NCI-H69 (cell line): ENCODE data around the gene REXO2.
A peak's percentile ranks its signal among the peaks of the same experiment; 100 is the strongest.

Experiments
- DNase-seq: peaks from one replicate; lab custom pipeline; 2025; lab: John Stamatoyannopoulos, UW

Gene REXO2

GRCh38 chr11:114440971-114441763 lies 1.9 kb downstream of the REXO2 start:
- DNase-seq, result peak; percentile 92

- DNase-seq, result peak; percentile 84
Measured at GRCh38 chr11:114441921-114442320, 2.7 kb downstream of the REXO2 start.

- DNase-seq, result no peak
Measured at GRCh38 chr11:114442536-114442935, 3.3 kb downstream of the REXO2 start.

- no peak for DNase-seq
Measured at GRCh38 chr11:114447444-114447843, 8.2 kb downstream of the REXO2 start.

- DNase-seq, result no peak
Measured at GRCh38 chr11:114447892-114448291, 8.6 kb downstream of the REXO2 start.

- peak; percentile 88 for DNase-seq
Measured at GRCh38 chr11:114448749-114449482, 9.6 kb downstream of the REXO2 start.

- DNase-seq, result no peak
Measured at GRCh38 chr11:114449845-114450244, 10.6 kb downstream of the REXO2 start.

GRCh38 chr11:114452399-114452798 lies 13.1 kb downstream of the REXO2 start:
- no peak for DNase-seq

GRCh38 chr11:114463999-114464398 lies 24.7 kb downstream of the REXO2 start:
- DNase-seq, result no peak

GRCh38 chr11:114466742-114467141 lies 27.5 kb downstream of the REXO2 start:
- DNase-seq, result no peak

- no peak for DNase-seq
Measured at GRCh38 chr11:114472661-114473060, 33.4 kb downstream of the REXO2 start.

GRCh38 chr11:114478001-114478410 lies 38.7 kb downstream of the REXO2 start:
- DNase-seq, result no peak

GRCh38 chr11:114478768-114479167 lies 39.5 kb downstream of the REXO2 start:
- peak; percentile 21 for DNase-seq

GRCh38 chr11:114479331-114479730 lies 40.1 kb downstream of the REXO2 start:
- DNase-seq, result no peak

- no peak for DNase-seq
Measured at GRCh38 chr11:114482114-114482513, 42.8 kb downstream of the REXO2 start.

GRCh38 chr11:114483929-114484328 lies 44.7 kb downstream of the REXO2 start:
- DNase-seq, result no peak

GRCh38 chr11:114496915-114497314 lies 57.6 kb downstream of the REXO2 start:
- DNase-seq, result peak; percentile 14

GRCh38 chr11:114499756-114500155 lies 60.5 kb downstream of the REXO2 start:
- no peak for DNase-seq
